Measurements from ENCODE around the gene MYL6B. TPM values are rescaled to one million over a fixed set of nuclear protein-coding genes. Genes with fewer than 3 reads are reported as not detected.

MYL6B gene
- total and polyA plus RNA-seq, 2 donors (not counting 3 experiments of a cell fraction or from before 2014, with no cell fraction given): 135 to 185 TPM

DNA sequence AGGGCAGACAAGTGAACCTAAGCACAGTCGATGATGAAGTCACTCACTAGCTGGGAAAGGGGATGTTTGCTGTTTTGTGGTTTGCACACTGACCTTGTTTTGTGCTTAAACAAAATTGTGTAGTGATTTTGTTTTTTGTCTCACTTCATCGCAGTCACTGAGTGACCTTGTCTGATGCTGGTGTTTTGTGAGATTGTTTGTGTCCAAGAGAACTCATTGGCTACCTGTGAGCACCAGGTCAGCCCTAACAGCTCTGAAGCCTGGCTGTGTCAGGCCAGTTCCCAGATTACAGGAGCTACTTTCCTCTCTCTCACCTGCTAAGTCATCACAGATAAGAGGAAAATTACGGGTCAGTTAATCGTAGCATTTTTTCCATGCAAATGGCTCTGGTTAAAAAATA is 28.3 kb upstream of the MYL6B start:
- H3K9me1 ChIP-seq (replicated peaks; ENCODE audit: control insufficient read depth, extremely low read depth, insufficient read depth, low read length): no peaks in the 10 kb centered on the region
- H3K4me3 ChIP-seq (replicated peaks in 1 of 3; ENCODE audit: insufficient read depth in 1 of 3, low read depth in 1 of 3, low read length in 3 of 3): no peak overlapping the region
- no peak overlapping the region for H3K4me2 ChIP-seq (ENCODE audit: insufficient read depth, low read length)
- TF ChIP-seq MYC (IDR thresholded peaks at IDR 0.05; ENCODE audit: low read depth, low read length): no peak
- no peak for TF ChIP-seq POLR2AphosphoS5 (IDR thresholded peaks at IDR 0.05; ENCODE audit: insufficient read depth, low read depth, low read length)
- TF ChIP-seq FOS (IDR thresholded peaks at IDR 0.05; ENCODE audit: borderline replicate concordance, insufficient read depth, low read length): no peak
- TF ChIP-seq EZH2 (IDR thresholded peaks at IDR 0.05; ENCODE audit: borderline replicate concordance, low read depth, low read length, severe bottlenecking): no peak
- TF ChIP-seq, protein P1, sequence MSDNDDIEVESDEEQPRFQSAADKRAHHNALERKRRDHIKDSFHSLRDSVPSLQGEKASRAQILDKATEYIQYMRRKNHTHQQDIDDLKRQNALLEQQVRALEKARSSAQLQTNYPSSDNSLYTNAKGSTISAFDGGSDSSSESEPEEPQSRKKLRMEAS (IDR thresholded peaks at IDR 0.05; ENCODE audit: insufficient read depth, insufficient read length): no peak
- TF ChIP-seq GATA2 (IDR thresholded peaks at IDR 0.05; ENCODE audit: insufficient read depth, insufficient read length, low read depth, low read length): no peak
- no peak for TF ChIP-seq JUN (IDR thresholded peaks at IDR 0.05; ENCODE audit: borderline replicate concordance, insufficient read depth, insufficient read length, low read depth)
- ChIA-PET POLR2A (no interaction called here), CTCF (interaction anchor here (1.2 to 11.9 kb wide), 2 partner anchors 23 to 65 kb away, joined by 3 to 236 read pairs; partner anchors contain the start of gene SMARCC2)
- no peaks in the 10 kb centered on the region for H3K27me3 ChIP-seq (ENCODE audit: control insufficient read depth in 2 of 2, insufficient read depth in 2 of 2, low read length in 2 of 2)
- dilution Hi-C loops (cut with MboI; ENCODE audit: extremely low pct_ligation_motif_present, low sequenced_read_pairs) (no loop called here), intact Hi-C loops (cut with micrococcal nuclease) (no loop called here)
- H3K79me2 ChIP-seq (ENCODE audit: control insufficient read depth, insufficient read depth, low read length): peaks cover 16% of the 10 kb centered on the region
- H2AFZ ChIP-seq (ENCODE audit: low read depth, low read length): no peak overlapping the region
- no peaks in the 10 kb centered on the region for H3K9me3 ChIP-seq (replicated peaks; ENCODE audit: control insufficient read depth, insufficient read depth, low read length)
- peaks cover 35% of the 10 kb centered on the region for H3K4me1 ChIP-seq (ENCODE audit: control insufficient read depth, extremely low read depth, insufficient read depth, low read length)
- no peaks in the 10 kb centered on the region for H4K20me1 ChIP-seq (replicated peaks; ENCODE audit: control insufficient read depth, extremely low read depth, insufficient read depth, low read length)
- FAIRE-seq (peak; percentile 26), DNase-seq (ENCODE audit: low read depth, low spot score) (no peak)
- no peak overlapping the region for H3K27ac ChIP-seq (ENCODE audit: insufficient read depth, low read depth, low read length)
- no TSS peak for BruUV-seq (replicated peaks)
- peaks cover 0 to 13% of the 10 kb centered on the region in 2 experiments for H3K36me3 ChIP-seq (ENCODE audit: control insufficient read depth in 2 of 2, extremely low read depth in 1 of 2, insufficient read depth in 2 of 2, low read length in 2 of 2)
- no peak overlapping the region for H3K9ac ChIP-seq (replicated peaks; ENCODE audit: extremely low read depth, insufficient read depth, low read length)
